Lower leg skin (tissue), 3 donors: Measurements from ENCODE around the gene TNS3.

Source experiments
- POLR2A ChIP-seq, 2 donors: fragments of 450-650 bp; IDR thresholded peaks; one replicate each; pipeline ENCODE4 v1.6.1; 2016 to 2017; ENCODE audit warnings: antibody characterized with exemption in 2 of 2, mild to moderate bottlenecking in 1 of 2, moderate library complexity in 1 of 2
- TF ChIP-seq, protein P1 (sequence below), 3 donors: fragments of 450-650 bp; IDR thresholded peaks; one replicate each; pipeline ENCODE4 v1.5.1; 2016; ENCODE audit warnings: antibody characterized with exemption in 3 of 3, mild to moderate bottlenecking in 3 of 3, moderate library complexity in 2 of 3

DNA sequence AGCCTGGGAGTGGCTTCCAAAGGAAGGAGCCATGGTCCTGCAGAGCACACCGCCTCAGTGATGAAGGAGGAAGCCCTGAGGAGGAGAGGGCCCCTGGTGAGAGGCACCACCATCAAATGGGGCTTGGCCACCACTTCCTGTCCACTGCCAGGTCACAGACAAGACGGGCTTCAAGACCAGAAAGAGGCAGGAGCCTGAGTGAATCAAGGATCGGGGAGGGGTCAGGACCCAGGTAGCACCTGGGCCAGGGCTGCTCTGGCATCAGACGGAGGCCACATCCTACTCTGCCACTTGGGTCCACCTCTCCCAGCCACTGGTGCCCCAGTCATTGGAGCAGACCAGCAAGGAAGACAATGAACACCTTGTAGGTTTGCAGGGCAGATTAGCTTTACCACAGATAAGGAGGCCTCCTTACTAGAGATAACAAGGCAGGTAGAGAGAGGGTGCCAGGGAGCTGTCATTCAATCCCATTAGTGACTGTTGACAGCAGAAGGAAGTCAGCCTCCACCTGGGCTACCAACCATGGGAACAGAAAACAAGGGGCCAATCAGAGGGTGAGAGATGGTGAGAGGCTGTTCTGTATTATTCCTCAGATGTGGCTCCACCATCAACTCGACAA lies 143.4 kb downstream of the TNS3 start:
- TF ChIP-seq, protein P1, sequence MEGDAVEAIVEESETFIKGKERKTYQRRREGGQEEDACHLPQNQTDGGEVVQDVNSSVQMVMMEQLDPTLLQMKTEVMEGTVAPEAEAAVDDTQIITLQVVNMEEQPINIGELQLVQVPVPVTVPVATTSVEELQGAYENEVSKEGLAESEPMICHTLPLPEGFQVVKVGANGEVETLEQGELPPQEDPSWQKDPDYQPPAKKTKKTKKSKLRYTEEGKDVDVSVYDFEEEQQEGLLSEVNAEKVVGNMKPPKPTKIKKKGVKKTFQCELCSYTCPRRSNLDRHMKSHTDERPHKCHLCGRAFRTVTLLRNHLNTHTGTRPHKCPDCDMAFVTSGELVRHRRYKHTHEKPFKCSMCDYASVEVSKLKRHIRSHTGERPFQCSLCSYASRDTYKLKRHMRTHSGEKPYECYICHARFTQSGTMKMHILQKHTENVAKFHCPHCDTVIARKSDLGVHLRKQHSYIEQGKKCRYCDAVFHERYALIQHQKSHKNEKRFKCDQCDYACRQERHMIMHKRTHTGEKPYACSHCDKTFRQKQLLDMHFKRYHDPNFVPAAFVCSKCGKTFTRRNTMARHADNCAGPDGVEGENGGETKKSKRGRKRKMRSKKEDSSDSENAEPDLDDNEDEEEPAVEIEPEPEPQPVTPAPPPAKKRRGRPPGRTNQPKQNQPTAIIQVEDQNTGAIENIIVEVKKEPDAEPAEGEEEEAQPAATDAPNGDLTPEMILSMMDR (IDR thresholded peaks at IDR 0.05): no peak
- TF ChIP-seq POLR2A (IDR thresholded peaks at IDR 0.05): no peak
